HG03045 (cell line): ENCODE measurements around the gene AMY1B.
"Not testable (repeated sequence)": the region's sequence is repeated elsewhere in the genome, so short reads cannot be mapped to it uniquely, and the experiment has no call there.

Source experiments
- ATAC-seq: cut with Tn5 transposase; IDR thresholded peaks from one replicate; pipeline ENCODE4 v1.9.1; 2021; ENCODE audit warnings: mild to moderate bottlenecking, moderate library complexity; ENCODE audit not compliant: unreplicated experiment

Gene AMY1B

DNA sequence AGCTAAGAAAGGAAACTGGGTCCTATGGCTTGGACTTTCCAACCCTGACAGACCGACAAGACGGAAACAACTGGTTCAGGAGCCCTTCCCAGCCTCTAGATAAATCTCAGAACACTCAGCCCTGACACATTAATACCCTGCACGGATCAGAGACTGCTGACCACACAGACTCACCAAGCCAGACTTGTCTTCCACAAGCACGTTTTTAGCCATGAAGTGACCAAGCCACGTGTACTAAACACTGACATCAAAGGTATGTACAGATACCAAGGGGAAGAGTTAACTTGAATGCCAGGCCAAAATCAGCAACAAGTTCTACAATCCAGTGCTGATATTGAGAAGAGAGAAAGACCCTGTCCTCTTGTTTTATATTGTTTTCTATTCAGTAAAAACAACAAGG is at the start of gene AMY1B:
Gene AMY1B, minus strand, starts transcription at position 101 of the 400 bp plus-strand sequence. CDS start 571 bp downstream, outside the sequence.
- not testable (repeated sequence) for ATAC-seq

DNA sequence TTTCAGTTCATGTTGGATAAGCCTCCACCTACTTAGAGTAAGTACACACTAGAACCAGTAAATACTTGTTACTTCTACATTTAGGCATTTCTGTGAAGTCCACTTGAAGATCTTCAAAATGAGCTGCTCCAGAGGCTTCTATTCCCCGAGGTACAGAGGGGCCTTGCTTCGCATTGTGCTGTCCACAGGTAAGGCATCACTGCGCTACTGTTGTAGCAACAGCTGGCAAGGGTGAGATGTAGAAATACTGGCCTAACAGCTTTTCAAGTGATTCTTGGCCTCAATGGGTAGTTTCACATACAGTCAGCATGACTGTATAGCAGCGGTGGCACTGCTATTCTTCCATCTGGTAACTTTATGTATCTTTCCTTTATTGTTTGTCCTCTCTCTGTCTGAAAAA is 49.0 kb upstream of the AMY1B start:
- ATAC-seq, result not testable (repeated sequence)

DNA sequence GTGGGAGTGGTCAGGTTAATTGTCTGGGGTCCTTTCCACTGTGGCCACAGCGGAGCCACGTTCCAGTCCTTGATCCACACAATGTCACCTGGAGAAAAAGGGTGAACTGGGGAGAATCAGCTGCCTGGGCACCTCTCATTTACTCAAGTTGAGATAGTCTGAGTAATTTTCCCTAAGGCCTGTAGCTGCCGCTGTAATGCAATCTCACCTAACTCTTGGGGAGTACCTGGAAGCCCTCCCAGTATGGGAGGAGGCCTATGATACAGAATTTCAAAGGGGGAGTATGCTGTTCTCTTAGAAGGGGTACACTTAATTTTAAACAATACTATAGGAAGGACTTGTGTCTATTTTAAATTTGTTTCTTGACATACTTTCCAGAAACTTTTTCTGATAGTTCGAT is 48.4 kb upstream of the AMY1B start:
- not testable (repeated sequence) for ATAC-seq

DNA sequence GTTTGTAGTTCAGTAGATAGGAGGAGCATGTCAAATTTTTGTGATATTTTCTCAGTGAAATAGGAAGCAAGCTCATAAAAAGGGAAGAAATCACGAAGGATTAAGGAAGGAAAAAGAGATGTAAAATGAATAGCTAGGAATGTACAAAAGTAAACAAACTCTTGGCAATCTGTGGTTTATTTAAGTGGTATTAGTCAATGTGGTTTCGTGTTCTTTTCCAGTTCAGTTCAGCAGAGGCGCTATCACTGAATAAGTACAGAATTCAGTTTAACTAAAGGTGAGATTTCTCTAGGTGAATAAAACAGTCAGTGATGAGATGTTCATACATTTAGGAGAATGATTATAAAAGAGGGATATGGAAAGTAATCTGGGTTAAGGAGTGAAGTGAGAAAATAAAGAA is 42.0 kb upstream of the AMY1B start:
- ATAC-seq, result not testable (repeated sequence)

DNA sequence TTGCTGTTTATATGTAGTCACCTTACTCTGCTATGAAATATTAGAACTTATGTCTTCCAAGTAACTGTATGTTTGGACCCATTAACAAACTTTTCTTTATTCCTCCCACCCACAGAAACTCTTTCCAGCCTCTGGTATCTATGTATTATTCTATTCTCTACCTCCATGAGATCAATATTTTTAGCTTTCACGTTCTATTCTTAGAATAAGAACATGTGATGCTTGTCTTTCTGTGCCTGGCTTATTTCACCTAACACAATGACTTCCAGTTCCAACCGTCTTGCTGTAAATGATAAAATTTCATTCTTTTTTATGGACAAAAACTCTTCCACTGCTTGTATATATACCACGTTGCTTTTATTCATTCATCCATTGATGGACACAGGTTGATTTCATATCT is 39.3 kb upstream of the AMY1B start:
- ATAC-seq, result not testable (repeated sequence)

DNA sequence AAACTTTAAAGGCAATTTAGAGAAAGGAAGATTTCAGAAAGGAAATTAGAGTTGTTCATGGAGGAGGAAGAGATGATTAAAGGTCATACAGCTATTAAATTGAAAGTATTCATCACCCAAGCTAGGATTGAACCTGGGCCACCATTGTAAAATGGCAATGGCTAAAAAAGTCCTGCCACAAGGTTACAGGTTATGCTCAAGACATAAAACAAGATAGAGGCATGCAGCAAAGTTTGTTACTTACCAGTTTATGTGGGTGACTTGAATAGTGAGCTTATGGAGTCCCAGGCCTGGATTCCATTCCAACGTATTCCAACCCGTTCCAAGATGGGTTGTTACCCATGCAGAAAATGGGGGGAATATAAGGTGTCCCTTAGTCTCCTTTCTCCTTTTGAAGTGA is 25.5 kb upstream of the AMY1B start:
- not testable (repeated sequence) for ATAC-seq

DNA sequence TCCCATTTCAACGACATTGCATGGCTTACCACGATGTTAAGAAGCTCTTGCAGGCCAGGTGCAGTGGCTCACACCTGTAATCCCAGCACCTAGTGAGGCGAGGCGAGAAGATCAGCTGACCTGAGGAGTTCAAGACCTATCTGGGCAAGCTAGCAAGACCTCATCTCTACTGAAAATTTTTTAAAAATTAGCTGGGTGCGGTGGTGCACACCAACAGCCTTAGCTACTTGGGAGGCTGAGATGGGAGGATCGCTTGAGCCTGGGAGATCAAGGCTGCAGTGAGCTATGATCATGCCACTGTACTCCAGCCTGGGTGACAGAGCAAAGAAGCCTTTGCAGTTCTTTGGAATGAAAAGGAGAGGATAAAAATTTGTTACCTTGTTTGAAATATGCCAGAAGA is 21.4 kb upstream of the AMY1B start:
- not testable (repeated sequence) for ATAC-seq

DNA sequence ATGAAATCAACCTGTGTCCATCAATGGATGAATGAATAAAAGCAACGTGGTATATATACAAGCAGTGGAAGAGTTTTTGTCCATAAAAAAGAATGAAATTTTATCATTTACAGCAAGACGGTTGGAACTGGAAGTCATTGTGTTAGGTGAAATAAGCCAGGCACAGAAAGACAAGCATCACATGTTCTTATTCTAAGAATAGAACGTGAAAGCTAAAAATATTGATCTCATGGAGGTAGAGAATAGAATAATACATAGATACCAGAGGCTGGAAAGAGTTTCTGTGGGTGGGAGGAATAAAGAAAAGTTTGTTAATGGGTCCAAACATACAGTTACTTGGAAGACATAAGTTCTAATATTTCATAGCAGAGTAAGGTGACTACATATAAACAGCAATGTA is 14.4 kb upstream of the AMY1B start:
- not testable (repeated sequence) for ATAC-seq

DNA sequence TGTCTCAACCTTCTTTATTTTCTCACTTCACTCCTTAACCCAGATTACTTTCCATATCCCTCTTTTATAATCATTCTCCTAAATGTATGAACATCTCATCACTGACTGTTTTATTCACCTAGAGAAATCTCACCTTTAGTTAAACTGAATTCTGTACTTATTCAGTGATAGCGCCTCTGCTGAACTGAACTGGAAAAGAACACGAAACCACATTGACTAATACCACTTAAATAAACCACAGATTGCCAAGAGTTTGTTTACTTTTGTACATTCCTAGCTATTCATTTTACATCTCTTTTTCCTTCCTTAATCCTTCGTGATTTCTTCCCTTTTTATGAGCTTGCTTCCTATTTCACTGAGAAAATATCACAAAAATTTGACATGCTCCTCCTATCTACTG is 11.7 kb upstream of the AMY1B start:
- ATAC-seq, result not testable (repeated sequence)

DNA sequence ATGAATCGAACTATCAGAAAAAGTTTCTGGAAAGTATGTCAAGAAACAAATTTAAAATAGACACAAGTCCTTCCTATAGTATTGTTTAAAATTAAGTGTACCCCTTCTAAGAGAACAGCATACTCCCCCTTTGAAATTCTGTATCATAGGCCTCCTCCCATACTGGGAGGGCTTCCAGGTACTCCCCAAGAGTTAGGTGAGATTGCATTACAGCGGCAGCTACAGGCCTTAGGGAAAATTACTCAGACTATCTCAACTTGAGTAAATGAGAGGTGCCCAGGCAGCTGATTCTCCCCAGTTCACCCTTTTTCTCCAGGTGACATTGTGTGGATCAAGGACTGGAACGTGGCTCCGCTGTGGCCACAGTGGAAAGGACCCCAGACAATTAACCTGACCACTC is 5.2 kb upstream of the AMY1B start:
- ATAC-seq, result not testable (repeated sequence)

DNA sequence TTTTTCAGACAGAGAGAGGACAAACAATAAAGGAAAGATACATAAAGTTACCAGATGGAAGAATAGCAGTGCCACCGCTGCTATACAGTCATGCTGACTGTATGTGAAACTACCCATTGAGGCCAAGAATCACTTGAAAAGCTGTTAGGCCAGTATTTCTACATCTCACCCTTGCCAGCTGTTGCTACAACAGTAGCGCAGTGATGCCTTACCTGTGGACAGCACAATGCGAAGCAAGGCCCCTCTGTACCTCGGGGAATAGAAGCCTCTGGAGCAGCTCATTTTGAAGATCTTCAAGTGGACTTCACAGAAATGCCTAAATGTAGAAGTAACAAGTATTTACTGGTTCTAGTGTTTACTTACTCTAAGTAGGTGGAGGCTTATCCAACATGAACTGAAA is 4.7 kb upstream of the AMY1B start:
- not testable (repeated sequence) for ATAC-seq

DNA sequence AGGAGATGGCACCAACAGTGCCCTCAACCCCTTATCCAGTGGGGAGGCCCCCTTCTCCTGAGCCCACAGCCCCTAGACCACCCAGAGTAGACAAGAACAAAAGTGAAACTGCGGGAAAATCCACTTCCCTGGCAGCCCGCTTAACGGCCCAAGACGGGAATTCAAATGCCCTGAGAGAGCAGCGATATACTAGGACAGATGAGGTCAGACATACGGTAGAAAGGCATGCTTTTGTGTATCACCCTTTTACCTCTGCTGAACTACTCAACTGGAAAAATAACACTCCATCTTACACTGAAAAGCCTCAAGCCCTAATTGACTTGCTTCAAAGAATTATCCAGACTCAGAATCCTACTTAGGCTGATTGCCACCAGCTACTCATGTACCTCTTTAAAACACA is 1.4 kb upstream of the AMY1B start:
- ATAC-seq, result not testable (repeated sequence)

DNA sequence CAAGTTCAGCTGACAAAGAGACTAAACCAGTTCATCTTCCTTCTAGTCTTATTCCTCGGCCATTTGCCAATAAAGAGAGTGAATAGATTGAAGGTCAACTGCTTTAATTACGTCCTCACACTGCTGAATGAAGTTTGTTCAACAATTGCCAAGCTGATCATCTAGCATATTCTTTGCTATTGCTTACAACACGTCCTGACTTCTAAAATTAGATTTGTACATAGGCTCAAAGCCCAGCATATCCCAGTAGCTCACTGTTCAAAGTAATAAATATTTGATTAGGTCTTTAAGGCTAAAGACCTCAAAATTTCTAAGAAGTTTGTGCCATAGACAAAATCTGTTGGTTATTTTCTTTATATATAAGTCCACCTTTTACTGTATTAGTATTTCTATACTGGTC is 19.7 kb downstream of the AMY1B start:
- not testable (repeated sequence) for ATAC-seq

DNA sequence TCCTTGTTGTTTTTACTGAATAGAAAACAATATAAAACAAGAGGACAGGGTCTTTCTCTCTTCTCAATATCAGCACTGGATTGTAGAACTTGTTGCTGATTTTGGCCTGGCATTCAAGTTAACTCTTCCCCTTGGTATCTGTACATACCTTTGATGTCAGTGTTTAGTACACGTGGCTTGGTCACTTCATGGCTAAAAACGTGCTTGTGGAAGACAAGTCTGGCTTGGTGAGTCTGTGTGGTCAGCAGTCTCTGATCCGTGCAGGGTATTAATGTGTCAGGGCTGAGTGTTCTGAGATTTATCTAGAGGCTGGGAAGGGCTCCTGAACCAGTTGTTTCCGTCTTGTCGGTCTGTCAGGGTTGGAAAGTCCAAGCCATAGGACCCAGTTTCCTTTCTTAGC is 40.5 kb downstream of the AMY1B start, which contains the start of gene AMY1A:
Gene AMY1A, plus strand, starts transcription at position 301 of the 400 bp plus-strand sequence. CDS start 571 bp downstream, outside the sequence.
- not testable (repeated sequence) for ATAC-seq

DNA sequence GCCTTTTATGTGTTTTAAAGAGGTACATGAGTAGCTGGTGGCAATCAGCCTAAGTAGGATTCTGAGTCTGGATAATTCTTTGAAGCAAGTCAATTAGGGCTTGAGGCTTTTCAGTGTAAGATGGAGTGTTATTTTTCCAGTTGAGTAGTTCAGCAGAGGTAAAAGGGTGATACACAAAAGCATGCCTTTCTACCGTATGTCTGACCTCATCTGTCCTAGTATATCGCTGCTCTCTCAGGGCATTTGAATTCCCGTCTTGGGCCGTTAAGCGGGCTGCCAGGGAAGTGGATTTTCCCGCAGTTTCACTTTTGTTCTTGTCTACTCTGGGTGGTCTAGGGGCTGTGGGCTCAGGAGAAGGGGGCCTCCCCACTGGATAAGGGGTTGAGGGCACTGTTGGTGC is 41.9 kb downstream of the AMY1B start:
- not testable (repeated sequence) for ATAC-seq

DNA sequence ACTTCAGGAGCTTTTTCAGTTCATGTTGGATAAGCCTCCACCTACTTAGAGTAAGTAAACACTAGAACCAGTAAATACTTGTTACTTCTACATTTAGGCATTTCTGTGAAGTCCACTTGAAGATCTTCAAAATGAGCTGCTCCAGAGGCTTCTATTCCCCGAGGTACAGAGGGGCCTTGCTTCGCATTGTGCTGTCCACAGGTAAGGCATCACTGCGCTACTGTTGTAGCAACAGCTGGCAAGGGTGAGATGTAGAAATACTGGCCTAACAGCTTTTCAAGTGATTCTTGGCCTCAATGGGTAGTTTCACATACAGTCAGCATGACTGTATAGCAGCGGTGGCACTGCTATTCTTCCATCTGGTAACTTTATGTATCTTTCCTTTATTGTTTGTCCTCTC is 45.1 kb downstream of the AMY1B start:
- ATAC-seq, result not testable (repeated sequence)

DNA sequence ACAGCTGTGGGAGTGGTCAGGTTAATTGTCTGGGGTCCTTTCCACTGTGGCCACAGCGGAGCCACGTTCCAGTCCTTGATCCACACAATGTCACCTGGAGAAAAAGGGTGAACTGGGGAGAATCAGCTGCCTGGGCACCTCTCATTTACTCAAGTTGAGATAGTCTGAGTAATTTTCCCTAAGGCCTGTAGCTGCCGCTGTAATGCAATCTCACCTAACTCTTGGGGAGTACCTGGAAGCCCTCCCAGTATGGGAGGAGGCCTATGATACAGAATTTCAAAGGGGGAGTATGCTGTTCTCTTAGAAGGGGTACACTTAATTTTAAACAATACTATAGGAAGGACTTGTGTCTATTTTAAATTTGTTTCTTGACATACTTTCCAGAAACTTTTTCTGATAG is 45.7 kb downstream of the AMY1B start:
- not testable (repeated sequence) for ATAC-seq

DNA sequence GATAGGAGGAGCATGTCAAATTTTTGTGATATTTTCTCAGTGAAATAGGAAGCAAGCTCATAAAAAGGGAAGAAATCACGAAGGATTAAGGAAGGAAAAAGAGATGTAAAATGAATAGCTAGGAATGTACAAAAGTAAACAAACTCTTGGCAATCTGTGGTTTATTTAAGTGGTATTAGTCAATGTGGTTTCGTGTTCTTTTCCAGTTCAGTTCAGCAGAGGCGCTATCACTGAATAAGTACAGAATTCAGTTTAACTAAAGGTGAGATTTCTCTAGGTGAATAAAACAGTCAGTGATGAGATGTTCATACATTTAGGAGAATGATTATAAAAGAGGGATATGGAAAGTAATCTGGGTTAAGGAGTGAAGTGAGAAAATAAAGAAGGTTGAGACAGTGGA is 52.1 kb downstream of the AMY1B start:
- ATAC-seq, result not testable (repeated sequence)

DNA sequence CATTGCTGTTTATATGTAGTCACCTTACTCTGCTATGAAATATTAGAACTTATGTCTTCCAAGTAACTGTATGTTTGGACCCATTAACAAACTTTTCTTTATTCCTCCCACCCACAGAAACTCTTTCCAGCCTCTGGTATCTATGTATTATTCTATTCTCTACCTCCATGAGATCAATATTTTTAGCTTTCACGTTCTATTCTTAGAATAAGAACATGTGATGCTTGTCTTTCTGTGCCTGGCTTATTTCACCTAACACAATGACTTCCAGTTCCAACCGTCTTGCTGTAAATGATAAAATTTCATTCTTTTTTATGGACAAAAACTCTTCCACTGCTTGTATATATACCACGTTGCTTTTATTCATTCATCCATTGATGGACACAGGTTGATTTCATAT is 54.8 kb downstream of the AMY1B start:
- ATAC-seq, result not testable (repeated sequence)
